GM12878 (cell line): ENCODE measurements around the gene MCF2L2. TPM values are rescaled to one million over a fixed set of nuclear protein-coding genes. Genes with fewer than 3 reads are reported as not detected.

ENCODE experiments used
- ATAC-seq: fragments of 200-7000 bp; cut with Tn5 transposase; 3 replicates; pipeline ENCODE4 v1.9.1; 2020; ENCODE audit warnings: mild to moderate bottlenecking, moderate library complexity
- BruUV-seq: library from RNA; stranded (reverse); fragments of 400-500 nt; replicated peaks from 2 replicates; lab custom pipeline; 2021; lab: Mats Ljungman, UMichigan
- CTCF ChIA-PET: fragments of 300-600 bp; sonication (Branson Sonifier 250); formaldehyde crosslinking; extraction: SDS; loops from one replicate; lab custom pipeline; 2021; ENCODE audit warnings: inconsistent platforms; lab: Yijun Ruan, JAX
- POLR2A ChIA-PET: fragments of 350-600 bp; formaldehyde crosslinking; extraction: SDS; loops from one replicate; lab custom pipeline; 2021; ENCODE audit warnings: inconsistent platforms; lab: Charles Lee
- RAD21 ChIA-PET: fragments of 300-600 bp; sonication (Branson Sonifier 250); formaldehyde crosslinking; loops from one replicate; lab custom pipeline; 2023; ENCODE audit warnings: antibody characterized with exemption; ENCODE audit not compliant: unreplicated experiment; lab: Charles Lee
- SMC1A ChIA-PET: fragments of 300-600 bp; sonication (Branson Sonifier 250); formaldehyde crosslinking; loops from one replicate; lab custom pipeline; 2023; ENCODE audit not compliant: unreplicated experiment, uncharacterized antibody; lab: Charles Lee
- DNase-seq: peaks from one replicate; pipeline ENCODE4 v3.0.0-alpha.2; 2011; ENCODE audit warnings: low read depth, low spot score
- FAIRE-seq: peaks from 3 replicates; lab custom pipeline; 2011; peaks lifted over from hg19 to GRCh38; lab: Jason Lieb, UNC
- H2AFZ ChIP-seq: 2 replicates; pipeline ENCODE4 v1.6.0; 2011; ENCODE audit warnings: low read depth, low read length, control low read depth; ENCODE audit not compliant: control insufficient read depth
- H3K27ac ChIP-seq: 2 replicates; pipeline ENCODE4 v1.5.1; 2011; ENCODE audit warnings: control low read depth; ENCODE audit not compliant: control insufficient read depth, insufficient read depth
- H3K27me3 ChIP-seq, 2 experiments: replicated peaks in 1 of 2; 2 replicates each; pipeline versions ENCODE4 v1.6.0 to v1.6.1; 2011; ENCODE audit warnings: low read length in 1 of 2; ENCODE audit not compliant: control insufficient read depth in 2 of 2, insufficient read depth in 2 of 2
- H3K36me3 ChIP-seq, 2 experiments: 2 replicates each; pipeline ENCODE4 v1.5.1; 2011; ENCODE audit warnings: low read length in 1 of 2; ENCODE audit not compliant: control insufficient read depth in 2 of 2, insufficient read depth in 2 of 2
- H3K4me1 ChIP-seq: 2 replicates; pipeline ENCODE4 v1.6.1; 2011; ENCODE audit warnings: mild to moderate bottlenecking, low read length, moderate library complexity, mixed read lengths; ENCODE audit not compliant: control insufficient read depth, insufficient read depth
- H3K4me2 ChIP-seq: 2 replicates; pipeline ENCODE4 v1.6.0; 2011; ENCODE audit warnings: control low read depth; ENCODE audit not compliant: control insufficient read depth, insufficient read depth
- H3K4me3 ChIP-seq: fragments of 200-600 bp; sonication (generic); 2 replicates; pipeline ENCODE4 v1.5.1; 2016
- H3K79me2 ChIP-seq: 2 replicates; pipeline ENCODE4 v1.6.0; 2011; ENCODE audit warnings: low read length; ENCODE audit not compliant: control insufficient read depth, insufficient read depth
- H3K9ac ChIP-seq: 2 replicates; pipeline ENCODE4 v1.8.0; 2011; ENCODE audit warnings: low read length, control low read depth, mixed read lengths; ENCODE audit not compliant: control insufficient read depth, insufficient read depth
- H3K9me3 ChIP-seq: replicated peaks from 3 replicates; pipeline ENCODE4 v1.5.1; 2011; ENCODE audit warnings: mild to moderate bottlenecking, low read length; ENCODE audit not compliant: control insufficient read depth, insufficient read depth
- H4K20me1 ChIP-seq: 2 replicates; pipeline ENCODE4 v1.6.0; 2011; ENCODE audit not compliant: control insufficient read depth, insufficient read depth
- CBX5 ChIP-seq: sonication (generic); IDR thresholded peaks from 2 replicates; pipeline ENCODE4 v1.6.1; 2016; ENCODE audit warnings: low read depth, moderate library complexity, mild to moderate bottlenecking, inconsistent platforms
- KDM1A ChIP-seq: fragments of 200-600 bp; sonication (generic); IDR thresholded peaks from 2 replicates; pipeline ENCODE4 v1.6.1; 2016; ENCODE audit warnings: borderline replicate concordance
- MEF2A ChIP-seq: IDR thresholded peaks from 2 replicates; pipeline ENCODE4 v1.6.1; 2011; ENCODE audit warnings: low read depth, mild to moderate bottlenecking, low read length, moderate library complexity; ENCODE audit not compliant: insufficient read depth
- NBN ChIP-seq: fragments of 450-650 bp; IDR thresholded peaks from 2 replicates; pipeline ENCODE4 v1.6.1; 2016
- NFYA ChIP-seq: IDR thresholded peaks from 2 replicates; pipeline ENCODE4 v1.6.1; 2011; ENCODE audit warnings: low read depth, mild to moderate bottlenecking, low read length, improper control_type of control experiment, borderline replicate concordance
- NFYB ChIP-seq: IDR thresholded peaks from 2 replicates; pipeline ENCODE4 v1.6.1; 2011; ENCODE audit warnings: low read depth, mild to moderate bottlenecking, low read length, improper control_type of control experiment, moderate library complexity; ENCODE audit not compliant: insufficient read depth
- POLR2AphosphoS2 ChIP-seq: IDR thresholded peaks from 2 replicates; pipeline ENCODE4 v1.6.1; 2011; ENCODE audit warnings: low read depth, mild to moderate bottlenecking, low read length, improper control_type of control experiment, moderate library complexity
- RUNX3 ChIP-seq: IDR thresholded peaks from 2 replicates; pipeline ENCODE4 v1.6.1; 2012; ENCODE audit warnings: low read length, inconsistent platforms
- SIX5 ChIP-seq: IDR thresholded peaks from 2 replicates; pipeline ENCODE4 v1.6.1; 2011; ENCODE audit warnings: mild to moderate bottlenecking, low read depth, low read length, moderate library complexity; ENCODE audit not compliant: severe bottlenecking
- SMAD5 ChIP-seq: IDR thresholded peaks from 2 replicates; pipeline ENCODE4 v1.6.1; 2016; ENCODE audit warnings: antibody characterized with exemption, low read depth
- SPI1 ChIP-seq: IDR thresholded peaks from 2 replicates; pipeline ENCODE4 v1.6.1; 2011; ENCODE audit warnings: low read depth, mild to moderate bottlenecking, low read length, moderate library complexity, borderline replicate concordance; ENCODE audit not compliant: insufficient read depth
- TBL1XR1 ChIP-seq: IDR thresholded peaks from 2 replicates; pipeline ENCODE4 v1.6.1; 2012; ENCODE audit warnings: low read depth, low read length, improper control_type of control experiment
- ZNF207 ChIP-seq: fragments of 450-650 bp; IDR thresholded peaks from 2 replicates; pipeline ENCODE4 v1.6.1; 2014; ENCODE audit warnings: antibody characterized with exemption, mild to moderate bottlenecking, borderline replicate concordance
- ZSCAN29 ChIP-seq: fragments of 450-650 bp; IDR thresholded peaks from 2 replicates; pipeline ENCODE4 v1.6.1; 2017; ENCODE audit warnings: mild to moderate bottlenecking, moderate library complexity
- ZZZ3 ChIP-seq: IDR thresholded peaks from 2 replicates; pipeline ENCODE4 v1.6.1; 2011; ENCODE audit warnings: low read depth; ENCODE audit not compliant: control insufficient read depth, insufficient read length
- WGBS: methylation state at CpG from one replicate; pipeline ENCODE4 v1.1.6; 2016; ENCODE audit warnings: low lambda C conversion rate; ENCODE audit not compliant: insufficient replicate concordance, insufficient coverage; ENCODE audit errors: missing lambda C conversion rate; 5-methylcytosine and 5-hydroxymethylcytosine counted together
- in situ Hi-C: fragments of 300-500 bp; cut with MboI; formaldehyde crosslinking; loops from 9 replicates; pipeline ENCODE4 v1.14.3; 2018; ENCODE audit warnings: mixed read lengths
- intact Hi-C: fragments of 100-400 bp; cut with micrococcal nuclease; formaldehyde crosslinking; loops from one replicate; pipeline ENCODE4 v1.14.2; 2022; ENCODE audit not compliant: unreplicated experiment
- polyA plus RNA-seq, 11 experiments: library from polyadenylated mRNA; depleted of rRNA in 4 of 11; unstranded in 6 of 11; stranded (reverse) in 5 of 11; fragments of >200 nt; fragmentation: Nextera tagmentation in 4 of 11; fragmentation: Illumina TruSeq in 1 of 11; extraction: Ambion mirVana in 4 of 11; extraction: Trizol in 1 of 11; gene quantifications; 1 replicate in 1 of 11; 2 replicates in 10 of 11; pipeline versions ENCODE4 v1.2.1 to v1.2.3, GENCODE V29; 2011 to 2016; ENCODE audit warnings: inconsistent platforms in 2 of 11, missing spikeins in 2 of 11, low read depth in 1 of 11
- total RNA-seq, 4 experiments: library from RNA; depleted of rRNA in 3 of 4; stranded (reverse); fragments of >200 nt in 3 of 4; fragmentation: Illumina TruSeq in 1 of 4; extraction: Trizol in 1 of 4; gene quantifications; 2 replicates each; pipeline versions ENCODE4 v1.2.1 to v1.2.3, GENCODE V29; 2013 to 2021
- TF ChIP-seq, protein P1 (sequence below): IDR thresholded peaks from 2 replicates; pipeline ENCODE4 v1.6.1; 2011; ENCODE audit warnings: borderline replicate concordance, low read depth, mild to moderate bottlenecking, moderate library complexity, low read length; ENCODE audit not compliant: insufficient read depth, poor library complexity, severe bottlenecking
- TF ChIP-seq, protein P2 (sequence below): IDR thresholded peaks from 2 replicates; pipeline ENCODE4 v1.6.1; 2011; ENCODE audit warnings: mild to moderate bottlenecking, low read depth, low read length, moderate library complexity; ENCODE audit not compliant: insufficient replicate concordance

MCF2L2 gene
- total and polyA plus RNA-seq, 10 of the 15 experiments (the other 5 are each of a cell fraction or from before 2014, with no cell fraction given): 0.37 to 2.8 (median 1.4) TPM

DNA sequence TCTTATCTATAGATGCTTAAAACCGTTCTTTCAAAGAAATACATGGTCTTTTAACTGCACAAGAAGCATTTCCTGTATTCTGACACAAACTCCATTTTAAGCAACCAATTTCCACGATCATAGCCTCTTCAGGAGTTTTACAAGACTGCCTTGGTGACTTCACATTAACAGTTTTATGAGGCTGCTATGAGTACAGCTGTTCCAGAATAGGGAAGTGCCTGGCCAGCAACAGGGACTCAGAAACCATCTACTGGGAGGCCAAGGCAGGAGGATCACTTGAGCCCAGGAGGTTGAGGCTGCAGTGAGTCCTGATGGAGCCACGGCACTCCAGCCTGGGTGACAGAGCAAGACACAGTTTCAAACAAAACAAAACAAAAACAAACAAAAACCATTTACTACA is 96.9 kb downstream of the MCF2L2 start:
- intact Hi-C loops (no loop called here), in situ Hi-C loops (no loop called here)
- Histone ChIP-seq H3K27me3 (no peaks in the 10 kb centered on the region), H3K9ac (no peak overlapping the region), H3K4me2 (no peak overlapping the region), H4K20me1 (no peaks in the 10 kb centered on the region), H3K4me3 (no peak overlapping the region), H3K27ac (no peak overlapping the region), H3K4me1 (no peaks in the 10 kb centered on the region), H3K36me3 (no peaks in the 10 kb centered on the region), H3K9me3 (no peaks in the 10 kb centered on the region), H3K79me2 (no peaks in the 10 kb centered on the region), H2AFZ (no peak overlapping the region)
- ChIA-PET SMC1A (interaction anchor here (1.2 kb wide), 1 partner anchor 235 kb away, joined by 3 read pairs; no protein-coding TSS in a partner anchor), RAD21 (interaction anchor here (0.6 to 1.0 kb wide), 2 partner anchors 51 to 52 kb away, joined by 3 read pairs; no protein-coding TSS in a partner anchor), POLR2A (no interaction called here), CTCF (interaction anchor here (1.1 kb wide), 1 partner anchor 137 kb away, joined by 3 read pairs; no protein-coding TSS in a partner anchor)
- BruUV-seq: no TSS peak
- ATAC-seq (no peak), FAIRE-seq (no peak), DNase-seq (no peak)
- TF ChIP-seq ZNF207 (no peak), CBX5 (no peak), NBN (no peak), SMAD5 (no peak), SPI1 (peak; percentile 26; the same call in 1 of the 2 replicates), ZZZ3 (no peak), ZSCAN29 (no peak), RUNX3 (no peak)
- WGBS: 4% methylated on average over 3 of the region's 3 CpGs

DNA sequence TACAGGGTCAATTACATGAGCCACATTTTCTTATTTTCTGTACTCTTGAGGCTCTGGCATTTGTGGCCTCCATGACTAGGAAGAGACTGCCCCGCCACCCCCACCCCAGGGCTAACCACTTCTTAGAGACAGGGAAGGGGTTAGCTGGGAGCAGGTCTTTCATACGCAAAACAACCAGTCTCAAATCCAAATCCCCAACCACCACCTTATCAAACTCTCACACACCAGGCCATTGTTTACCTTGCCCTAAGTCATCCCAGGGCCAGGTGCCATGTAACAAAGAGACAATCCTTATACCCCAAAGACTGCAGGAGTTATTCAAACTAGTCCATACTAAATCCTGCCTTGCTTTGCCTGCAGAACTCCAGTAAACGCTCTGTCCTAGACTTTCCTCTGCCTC is 97.5 kb downstream of the MCF2L2 start:
- 42% methylated on average over 3 of the region's 3 CpGs for WGBS
- Histone ChIP-seq H3K4me1 (no peaks in the 10 kb centered on the region), H4K20me1 (no peaks in the 10 kb centered on the region), H3K27me3 (no peaks in the 10 kb centered on the region), H3K4me2 (no peak overlapping the region), H3K9ac (no peak overlapping the region), H2AFZ (no peak overlapping the region), H3K27ac (no peak overlapping the region), H3K79me2 (no peaks in the 10 kb centered on the region), H3K9me3 (no peaks in the 10 kb centered on the region), H3K36me3 (no peaks in the 10 kb centered on the region), H3K4me3 (no peak overlapping the region)
- CTCF ChIA-PET: no interaction called here
- FAIRE-seq: no peak
- SMC1A ChIA-PET: no interaction called here
- no TSS peak for BruUV-seq
- RAD21 ChIA-PET: interaction anchor here (0.6 to 1.0 kb wide), 2 partner anchors 51 to 53 kb away, joined by 3 read pairs; no protein-coding TSS in a partner anchor
- no peak for DNase-seq
- in situ Hi-C loops (no loop called here), intact Hi-C loops (no loop called here)
- ATAC-seq: no peak
- POLR2A ChIA-PET: no interaction called here
- TF ChIP-seq MEF2A (no peak), SIX5 (no peak), ZSCAN29 (no peak), TBL1XR1 (no peak), NFYA (no peak), KDM1A (no peak), POLR2AphosphoS2 (no peak), NFYB (no peak)
- TF ChIP-seq, protein P1, sequence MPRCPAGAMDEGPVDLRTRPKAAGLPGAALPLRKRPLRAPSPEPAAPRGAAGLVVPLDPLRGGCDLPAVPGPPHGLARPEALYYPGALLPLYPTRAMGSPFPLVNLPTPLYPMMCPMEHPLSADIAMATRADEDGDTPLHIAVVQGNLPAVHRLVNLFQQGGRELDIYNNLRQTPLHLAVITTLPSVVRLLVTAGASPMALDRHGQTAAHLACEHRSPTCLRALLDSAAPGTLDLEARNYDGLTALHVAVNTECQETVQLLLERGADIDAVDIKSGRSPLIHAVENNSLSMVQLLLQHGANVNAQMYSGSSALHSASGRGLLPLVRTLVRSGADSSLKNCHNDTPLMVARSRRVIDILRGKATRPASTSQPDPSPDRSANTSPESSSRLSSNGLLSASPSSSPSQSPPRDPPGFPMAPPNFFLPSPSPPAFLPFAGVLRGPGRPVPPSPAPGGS: no peak
- TF ChIP-seq, protein P2, sequence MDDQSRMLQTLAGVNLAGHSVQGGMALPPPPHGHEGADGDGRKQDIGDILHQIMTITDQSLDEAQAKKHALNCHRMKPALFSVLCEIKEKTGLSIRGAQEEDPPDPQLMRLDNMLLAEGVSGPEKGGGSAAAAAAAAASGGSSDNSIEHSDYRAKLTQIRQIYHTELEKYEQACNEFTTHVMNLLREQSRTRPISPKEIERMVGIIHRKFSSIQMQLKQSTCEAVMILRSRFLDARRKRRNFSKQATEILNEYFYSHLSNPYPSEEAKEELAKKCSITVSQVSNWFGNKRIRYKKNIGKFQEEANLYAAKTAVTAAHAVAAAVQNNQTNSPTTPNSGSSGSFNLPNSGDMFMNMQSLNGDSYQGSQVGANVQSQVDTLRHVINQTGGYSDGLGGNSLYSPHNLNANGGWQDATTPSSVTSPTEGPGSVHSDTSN: no peak
